Stomach (tissue), 4 donors: ENCODE results near the gene MTG1.

ENCODE experiments used
- EP300 ChIP-seq: sonication (generic); formaldehyde crosslinking; IDR thresholded peaks from one replicate; pipeline ENCODE4 v1.6.1; 2017; ENCODE audit warnings: antibody characterized with exemption
- POLR2A ChIP-seq, 4 donors: fragments of 450-650 bp; IDR thresholded peaks; one replicate each; pipeline ENCODE4 v1.6.1; 2016; ENCODE audit warnings: antibody characterized with exemption in 4 of 4, control low read depth in 2 of 4, mild to moderate bottlenecking in 1 of 4, moderate library complexity in 1 of 4
- POLR2AphosphoS5 ChIP-seq, 3 donors: sonication (generic); formaldehyde crosslinking; IDR thresholded peaks; one replicate each; pipeline ENCODE4 v1.6.1; 2016; ENCODE audit warnings: antibody characterized with exemption in 3 of 3
- TF ChIP-seq, protein P1 (sequence below), 7 experiments: fragments of 450-650 bp in 4 of 7; fragments of 200-600 bp in 3 of 7; sonication (generic) in 3 of 7; IDR thresholded peaks; one replicate each; pipeline ENCODE4 v1.5.1; 2016 to 2019; ENCODE audit warnings: antibody characterized with exemption in 7 of 7, control low read depth in 2 of 7, mild to moderate bottlenecking in 1 of 7

DNA sequence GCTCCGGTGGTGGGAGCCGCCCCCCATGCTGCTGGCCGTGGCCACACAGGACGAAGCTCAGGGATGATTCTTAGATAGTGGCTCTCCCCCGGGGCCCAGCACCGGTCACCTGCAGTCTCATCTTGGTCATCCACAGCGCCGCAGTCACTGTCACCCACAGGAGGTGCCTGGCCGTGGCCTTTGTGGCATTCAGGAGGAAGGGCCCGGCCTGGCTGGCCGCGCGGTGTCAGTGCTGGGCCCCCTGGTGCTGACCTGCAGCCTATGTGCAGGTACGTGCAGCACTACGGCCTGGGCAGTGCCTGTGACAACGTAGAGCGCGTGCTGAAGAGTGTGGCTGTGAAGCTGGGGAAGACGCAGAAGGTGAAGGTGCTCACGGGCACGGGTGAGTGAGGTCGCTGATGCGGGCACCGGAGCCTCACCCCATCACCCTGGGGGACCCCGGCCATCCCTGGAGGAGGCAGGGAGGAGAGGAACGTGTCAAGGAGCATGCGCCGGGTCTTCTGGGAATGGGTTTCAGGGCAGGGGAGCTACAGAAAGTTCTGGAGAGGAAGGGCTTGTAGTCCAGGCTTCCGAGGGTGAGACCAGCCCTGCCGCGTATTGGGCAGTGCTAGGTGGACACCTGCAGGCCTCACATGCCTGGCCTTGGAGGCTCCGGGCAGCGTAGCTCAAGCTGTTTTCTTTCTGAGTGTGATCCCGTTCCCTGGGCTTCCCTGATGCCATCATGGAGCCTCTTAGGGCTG lies 25.4 kb downstream of the MTG1 start:
- no peak for TF ChIP-seq POLR2A (IDR thresholded peaks at IDR 0.05)
- TF ChIP-seq, protein P1, sequence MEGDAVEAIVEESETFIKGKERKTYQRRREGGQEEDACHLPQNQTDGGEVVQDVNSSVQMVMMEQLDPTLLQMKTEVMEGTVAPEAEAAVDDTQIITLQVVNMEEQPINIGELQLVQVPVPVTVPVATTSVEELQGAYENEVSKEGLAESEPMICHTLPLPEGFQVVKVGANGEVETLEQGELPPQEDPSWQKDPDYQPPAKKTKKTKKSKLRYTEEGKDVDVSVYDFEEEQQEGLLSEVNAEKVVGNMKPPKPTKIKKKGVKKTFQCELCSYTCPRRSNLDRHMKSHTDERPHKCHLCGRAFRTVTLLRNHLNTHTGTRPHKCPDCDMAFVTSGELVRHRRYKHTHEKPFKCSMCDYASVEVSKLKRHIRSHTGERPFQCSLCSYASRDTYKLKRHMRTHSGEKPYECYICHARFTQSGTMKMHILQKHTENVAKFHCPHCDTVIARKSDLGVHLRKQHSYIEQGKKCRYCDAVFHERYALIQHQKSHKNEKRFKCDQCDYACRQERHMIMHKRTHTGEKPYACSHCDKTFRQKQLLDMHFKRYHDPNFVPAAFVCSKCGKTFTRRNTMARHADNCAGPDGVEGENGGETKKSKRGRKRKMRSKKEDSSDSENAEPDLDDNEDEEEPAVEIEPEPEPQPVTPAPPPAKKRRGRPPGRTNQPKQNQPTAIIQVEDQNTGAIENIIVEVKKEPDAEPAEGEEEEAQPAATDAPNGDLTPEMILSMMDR (IDR thresholded peaks at IDR 0.05) = no peak
- no peak for TF ChIP-seq POLR2AphosphoS5 (IDR thresholded peaks at IDR 0.05)
- TF ChIP-seq EP300 = no peak
